SK-N-MC (cell line): ENCODE measurements around the gene FGF11.

Experiments used
- EZH2 ChIP-seq: fragments of 200-600 bp; sonication (generic); IDR thresholded peaks from one replicate; pipeline ENCODE4 v1.6.1; 2017; ENCODE audit warnings: antibody characterized with exemption
- POLR2AphosphoS5 ChIP-seq: IDR thresholded peaks from 2 replicates; pipeline ENCODE4 v1.6.1; 2012; ENCODE audit warnings: mild to moderate bottlenecking, low read depth, low read length, borderline replicate concordance

DNA sequence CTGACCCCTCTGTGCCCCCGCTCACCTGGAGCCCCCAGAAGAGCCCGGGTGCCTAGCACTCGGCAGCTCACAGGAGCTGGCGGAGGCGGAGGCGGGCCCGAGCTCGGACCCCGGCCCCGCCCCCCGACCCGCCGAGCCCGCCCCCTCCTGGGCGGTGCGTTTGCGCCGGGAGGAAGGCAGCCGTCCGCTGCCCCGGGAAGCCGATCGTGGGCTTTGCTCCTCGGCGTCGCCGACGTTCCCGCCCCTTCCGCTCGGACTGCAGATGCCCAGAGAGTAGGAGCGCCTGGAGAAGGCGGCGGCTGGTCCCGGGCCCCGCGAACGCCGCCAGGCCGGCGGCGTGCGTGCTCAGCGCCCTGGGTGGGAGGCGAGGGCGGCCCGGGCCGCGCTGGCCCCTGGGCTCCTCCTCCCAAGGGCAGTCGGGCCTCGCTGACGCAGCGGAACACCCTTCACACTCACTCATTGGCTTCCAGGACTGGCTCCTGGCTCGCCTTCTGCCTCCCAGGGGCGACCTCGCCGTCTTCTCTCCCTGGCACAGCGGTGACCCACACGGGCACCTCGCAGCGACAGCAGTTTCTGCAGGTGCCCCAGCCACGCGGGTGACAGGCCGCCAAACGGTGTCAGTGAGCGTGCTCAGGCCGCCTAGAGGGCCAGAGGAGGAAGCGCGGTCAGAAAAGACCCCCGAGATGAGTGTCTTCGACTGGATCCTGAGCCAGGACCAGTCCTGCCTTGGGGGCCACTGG lies 44.7 kb upstream of the FGF11 start, which contains the start of gene PLSCR3:
- TF ChIP-seq EZH2: no peak
- peak; percentile 35; the same call in 1 of the 2 replicates for TF ChIP-seq POLR2AphosphoS5
